Panc1 (cell line): ENCODE results near the gene RB1. TPM values are rescaled to one million over a fixed set of nuclear protein-coding genes. Genes with fewer than 3 reads are reported as not detected.

Source experiments
- ATAC-seq: fragments of 200-7000 bp; cut with Tn5 transposase; 2 replicates; pipeline ENCODE4 v1.9.1; 2020; ENCODE audit warnings: mild to moderate bottlenecking, moderate library complexity
- BruUV-seq: library from RNA; stranded (reverse); fragments of 400-500 nt; replicated peaks from 2 replicates; lab custom pipeline; 2021; lab: Mats Ljungman, UMichigan
- CTCF ChIA-PET: fragments of 300-600 bp; sonication (Branson Sonifier 250); formaldehyde crosslinking; loops from one replicate; lab custom pipeline; 2022; ENCODE audit warnings: antibody characterized with exemption; lab: Charles Lee
- POLR2A ChIA-PET: fragments of 300-600 bp; sonication (Branson Sonifier 250); formaldehyde crosslinking; loops from one replicate; lab custom pipeline; 2022; ENCODE audit warnings: antibody characterized with exemption; lab: Charles Lee
- DNase-seq: peaks from one replicate; pipeline ENCODE4 v3.0.0-alpha.2; 2010; ENCODE audit warnings: low read depth, low spot score
- H3K27ac ChIP-seq: 2 replicates; pipeline ENCODE4 v1.5.1; 2011; ENCODE audit warnings: mild to moderate bottlenecking, low read length, inconsistent platforms
- H3K27me3 ChIP-seq: fragments of 200-500 bp; sonication (Bioruptor generic); 2 replicates; pipeline ENCODE4 v1.6.0; 2014; ENCODE audit warnings: low read length, inconsistent platforms; ENCODE audit not compliant: control insufficient read depth, insufficient read depth
- H3K36me3 ChIP-seq: fragments of 200-500 bp; sonication (Bioruptor generic); 2 replicates; pipeline ENCODE4 v1.5.1; 2014; ENCODE audit warnings: inconsistent platforms, mild to moderate bottlenecking, low read length, moderate library complexity; ENCODE audit not compliant: control insufficient read depth, insufficient read depth
- H3K4me1 ChIP-seq: 2 replicates; pipeline ENCODE4 v1.5.1; 2011; ENCODE audit warnings: inconsistent platforms, mild to moderate bottlenecking, low read length, moderate library complexity; ENCODE audit not compliant: control insufficient read depth, insufficient read depth
- H3K4me3 ChIP-seq, 2 experiments: 2 replicates each; pipeline ENCODE4 v1.5.1; 2011 to 2012; ENCODE audit warnings: low read depth in 2 of 2, low read length in 2 of 2, mild to moderate bottlenecking in 2 of 2, inconsistent platforms in 1 of 2, moderate library complexity in 1 of 2
- H3K9me3 ChIP-seq: fragments of 200-500 bp; sonication (Bioruptor generic); 2 replicates; pipeline ENCODE4 v1.5.1; 2014; ENCODE audit warnings: low read depth, mild to moderate bottlenecking, inconsistent platforms, low read length, moderate library complexity; ENCODE audit not compliant: control insufficient read depth, insufficient read depth
- CTCF ChIP-seq: fragments of 450-650 bp; IDR thresholded peaks from 2 replicates; pipeline ENCODE4 v1.5.1; 2017; ENCODE audit warnings: mild to moderate bottlenecking
- POLR2AphosphoS5 ChIP-seq: IDR thresholded peaks from 2 replicates; pipeline ENCODE4 v1.6.1; 2012; ENCODE audit warnings: mild to moderate bottlenecking, low read depth, low read length, moderate library complexity
- REST ChIP-seq, 2 experiments: IDR thresholded peaks; 2 replicates each; pipeline ENCODE4 v1.6.1; 2011 to 2012; ENCODE audit warnings: low read depth in 2 of 2, control low read depth in 1 of 2, low read length in 1 of 2, mild to moderate bottlenecking in 1 of 2, moderate library complexity in 1 of 2; ENCODE audit not compliant: insufficient read depth in 1 of 2
- SIN3A ChIP-seq: IDR thresholded peaks from 2 replicates; pipeline ENCODE4 v1.6.1; 2012; ENCODE audit warnings: low read depth, mild to moderate bottlenecking, low read length, moderate library complexity, borderline replicate concordance; ENCODE audit not compliant: insufficient read depth
- TCF7L2 ChIP-seq: IDR thresholded peaks from 2 replicates; pipeline ENCODE4 v1.6.1; 2011; ENCODE audit warnings: mild to moderate bottlenecking, low read depth, low read length, inconsistent platforms
- in situ Hi-C: cut with HindIII; loops from 2 replicates; pipeline ENCODE4 v1.10.0; 2016; ENCODE audit warnings: low sequenced_read_pairs, low pct_unique_long_range_greater_than_20kb
- intact Hi-C: fragments of 100-400 bp; cut with micrococcal nuclease; formaldehyde crosslinking; loops from one replicate; pipeline ENCODE4 v1.10.0; 2022; ENCODE audit not compliant: unreplicated experiment
- total RNA-seq: library from RNA; stranded (reverse); gene quantifications from one replicate; pipeline ENCODE4 v1.2.1, GENCODE V29; 2021; ENCODE audit not compliant: unreplicated experiment

The RB1 gene
- total RNA-seq, 1 experiment from 2014 or later: 36.0 TPM

GRCh38 chr13:48402325-48402932 is 98.9 kb downstream of the RB1 start:
- Histone ChIP-seq H3K9me3 (no peaks in the 10 kb centered on the region), H3K27me3 (no peaks in the 10 kb centered on the region), H3K36me3 (no peaks in the 10 kb centered on the region), H3K27ac (no peak overlapping the region), H3K4me3 (no peak overlapping the region), H3K4me1 (peaks cover 16% of the 10 kb centered on the region)
- intact Hi-C loops (no loop called here), in situ Hi-C loops (no loop called here)
- no TSS peak for BruUV-seq
- ATAC-seq (no peak), DNase-seq (no peak)
- CTCF ChIA-PET: no interaction called here
- TF ChIP-seq CTCF (no peak), REST (IDR thresholded peaks at IDR 0.05; ENCODE audit: insufficient read depth in 1 of 2, low read depth in 2 of 2, low read length in 1 of 2) (no peak), SIN3A (no peak)
- POLR2A ChIA-PET: no interaction called here

GRCh38 chr13:48403151-48403631 is 99.6 kb downstream of the RB1 start:
- no peak for DNase-seq
- POLR2A ChIA-PET: no interaction called here
- no peak overlapping the region for H3K27ac ChIP-seq
- CTCF ChIA-PET: no interaction called here
- TF ChIP-seq TCF7L2 (no peak), REST (IDR thresholded peaks at IDR 0.05; ENCODE audit: insufficient read depth in 1 of 2, low read depth in 2 of 2, low read length in 1 of 2) (no peak), CTCF (no peak), SIN3A (no peak), POLR2AphosphoS5 (no peak)
- no peak for ATAC-seq
- H3K27me3 ChIP-seq: no peaks in the 10 kb centered on the region
- no peaks in the 10 kb centered on the region for H3K9me3 ChIP-seq
- in situ Hi-C loops: no loop called here
- H3K4me1 ChIP-seq: peaks cover 16% of the 10 kb centered on the region
- no peak overlapping the region for H3K4me3 ChIP-seq
- intact Hi-C loops: no loop called here
- H3K36me3 ChIP-seq: no peaks in the 10 kb centered on the region
- no TSS peak for BruUV-seq
